CD14-positive monocyte (primary cell): ENCODE data around the gene CPE. TPM values are rescaled to one million over a fixed set of nuclear protein-coding genes. Genes with fewer than 3 reads are reported as not detected.

Experiments
- DNase-seq, 3 donors: peaks; one replicate each; pipeline ENCODE4 v3.0.0-alpha.2; 2011 to 2022
- H2AFZ ChIP-seq: 2 replicates; pipeline ENCODE4 v1.6.0; 2012; ENCODE audit warnings: mild to moderate bottlenecking, low read depth, low read length, inconsistent platforms; ENCODE audit not compliant: insufficient read depth, poor library complexity, severe bottlenecking
- H3K27ac ChIP-seq, 2 donors: 1 replicate in 1 of 2; 2 replicates in 1 of 2; pipeline ENCODE4 v1.5.1; 2012 to 2013; ENCODE audit warnings: low read length in 2 of 2, control low read depth in 1 of 2, inconsistent platforms in 1 of 2, low read depth in 1 of 2, mild to moderate bottlenecking in 1 of 2
- H3K27me3 ChIP-seq, 2 donors: one replicate each; pipeline versions ENCODE4 v1.6.0 to v1.6.1; 2011 to 2013; ENCODE audit warnings: low read length in 2 of 2; ENCODE audit not compliant: control insufficient read depth in 2 of 2, insufficient read depth in 2 of 2
- H3K36me3 ChIP-seq, 2 donors: replicated peaks in 1 of 2; 1 replicate in 1 of 2; 2 replicates in 1 of 2; pipeline versions ENCODE4 v1.5.1 to v1.6.1; 2012 to 2013; ENCODE audit warnings: low read length in 2 of 2, control low read depth in 1 of 2, inconsistent platforms in 1 of 2, mild to moderate bottlenecking in 1 of 2; ENCODE audit not compliant: insufficient read depth in 2 of 2, control insufficient read depth in 1 of 2
- H3K4me1 ChIP-seq, 2 donors: 1 replicate in 1 of 2; 2 replicates in 1 of 2; pipeline versions ENCODE4 v1.5.1 to v1.6.1; 2012 to 2013; ENCODE audit warnings: low read length in 2 of 2, control low read depth in 1 of 2, inconsistent platforms in 1 of 2, mild to moderate bottlenecking in 1 of 2, moderate library complexity in 1 of 2; ENCODE audit not compliant: insufficient read depth in 2 of 2, control insufficient read depth in 1 of 2
- H3K4me2 ChIP-seq: replicated peaks from 2 replicates; pipeline ENCODE3; 2012; ENCODE audit warnings: low read length, moderate library complexity, mild to moderate bottlenecking; ENCODE audit not compliant: poor library complexity, severe bottlenecking; ENCODE audit errors: extremely low read depth
- H3K4me3 ChIP-seq, 3 experiments: fragments of 200-600 bp in 1 of 3; sonication (generic) in 1 of 3; replicated peaks in 1 of 3; 1 replicate in 2 of 3; 2 replicates in 1 of 3; pipeline ENCODE4 v1.5.1; 2011 to 2013; ENCODE audit warnings: low read length in 3 of 3, mild to moderate bottlenecking in 3 of 3, control low read depth in 2 of 3, low read depth in 2 of 3, inconsistent platforms in 1 of 3, moderate library complexity in 1 of 3
- H3K79me2 ChIP-seq: 2 replicates; pipeline ENCODE4 v1.6.0; 2012; ENCODE audit warnings: mild to moderate bottlenecking, control low read depth, inconsistent platforms, low read length, moderate library complexity; ENCODE audit not compliant: insufficient read depth
- H3K9ac ChIP-seq: 2 replicates; pipeline ENCODE4 v1.6.0; 2017; ENCODE audit warnings: low read length, mild to moderate bottlenecking; ENCODE audit not compliant: insufficient read depth, poor library complexity, severe bottlenecking
- H3K9me3 ChIP-seq, 2 donors: replicated peaks in 1 of 2; 1 replicate in 1 of 2; 2 replicates in 1 of 2; pipeline versions ENCODE4 v1.5.1 to v1.6.1; 2012 to 2013; ENCODE audit warnings: low read length in 2 of 2, control low read depth in 1 of 2; ENCODE audit not compliant: control insufficient read depth in 1 of 2, insufficient read depth in 1 of 2
- H4K20me1 ChIP-seq: 2 replicates; pipeline ENCODE4 v1.6.0; 2012; ENCODE audit warnings: mild to moderate bottlenecking, low read length, control low read depth, moderate library complexity; ENCODE audit not compliant: insufficient read depth
- H3K27ac Mint-ChIP-seq, 7 donors: one replicate each; pipeline ENCODE4 v1.8.0; 2020; ENCODE audit warnings: mild to moderate bottlenecking in 7 of 7, mixed read lengths in 7 of 7, moderate library complexity in 6 of 7, inconsistent platforms in 2 of 7
- H3K27me3 Mint-ChIP-seq, 3 donors: one replicate each; pipeline ENCODE4 v1.8.0; 2021 to 2022; ENCODE audit warnings: low read depth in 3 of 3, mild to moderate bottlenecking in 3 of 3, mixed read lengths in 3 of 3, moderate library complexity in 3 of 3, inconsistent platforms in 1 of 3
- H3K36me3 Mint-ChIP-seq, 2 donors: one replicate each; pipeline ENCODE4 v1.8.0; 2020; ENCODE audit warnings: mixed read lengths in 2 of 2, inconsistent platforms in 1 of 2, mild to moderate bottlenecking in 1 of 2
- H3K4me1 Mint-ChIP-seq: one replicate; pipeline ENCODE4 v1.8.0; 2020; ENCODE audit warnings: mild to moderate bottlenecking, mixed read lengths
- H3K4me3 Mint-ChIP-seq, 2 donors: one replicate each; pipeline ENCODE4 v1.8.0; 2020; ENCODE audit warnings: mild to moderate bottlenecking in 2 of 2, mixed read lengths in 2 of 2, moderate library complexity in 1 of 2
- H3K9me3 Mint-ChIP-seq, 7 donors: one replicate each; pipeline ENCODE4 v1.8.0; 2020 to 2022; ENCODE audit warnings: mixed read lengths in 7 of 7, mild to moderate bottlenecking in 6 of 7, moderate library complexity in 6 of 7, inconsistent platforms in 2 of 7
- WGBS: methylation state at CpG from one replicate; pipeline ENCODE4 v1.1.5; 2013; ENCODE audit warnings: missing lambda C conversion rate; ENCODE audit not compliant: insufficient coverage; 5-methylcytosine and 5-hydroxymethylcytosine counted together
- intact Hi-C, 2 donors: fragments of 100-400 bp; cut with micrococcal nuclease; formaldehyde crosslinking; loops; one replicate each; pipeline versions ENCODE4 v1.15.0 to v1.15.1; 2023
- polyA plus RNA-seq, 3 donors: library from polyadenylated mRNA; depleted of rRNA in 1 of 3; unstranded in 2 of 3; stranded (reverse) in 1 of 3; fragments of 300-500 nt in 2 of 3; fragments of >200 nt in 1 of 3; fragmentation: Illumina TruSeq in 2 of 3; gene quantifications; 1 replicate in 2 of 3; 2 replicates in 1 of 3; pipeline ENCODE4 v1.2.3, GENCODE V29; 2012 to 2021
- TF ChIP-seq, protein P1 (sequence below): fragments of 200-600 bp; IDR thresholded peaks from one replicate; pipeline ENCODE4 v1.8.0; 2022; ENCODE audit warnings: antibody characterized with exemption, mild to moderate bottlenecking

Gene CPE
- polyA plus RNA-seq, 3 donors: 0.09 to 0.13 TPM; not detected in 1

DNA sequence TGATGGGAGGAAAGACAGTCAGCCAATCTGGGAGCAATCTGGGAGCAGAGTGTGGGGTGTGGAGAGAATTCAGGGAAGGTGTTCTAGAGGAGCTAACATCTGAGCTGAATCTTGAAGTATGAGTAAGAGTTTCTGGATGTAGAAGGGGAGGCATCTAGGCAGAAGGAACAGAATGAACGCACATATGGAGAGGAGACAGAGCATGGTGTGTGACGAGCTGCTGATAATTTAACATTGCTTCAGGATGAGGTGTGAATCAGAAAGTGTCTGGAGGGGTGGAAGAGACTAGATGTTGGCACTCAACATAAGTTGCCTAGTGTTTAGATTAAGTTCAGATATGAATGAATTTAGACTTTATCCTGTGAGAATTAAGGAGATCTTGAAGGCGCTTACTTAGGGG, 58.9 kb downstream of the CPE start:
- no peaks in the 10 kb centered on the region for H3K36me3 Mint-ChIP-seq
- no peak overlapping the region for H3K27ac ChIP-seq
- no peak overlapping the region for H3K4me3 ChIP-seq
- no peak overlapping the region for H3K27ac Mint-ChIP-seq
- 91% methylated on average over 3 of the region's 3 CpGs for WGBS
- H3K79me2 ChIP-seq: no peaks in the 10 kb centered on the region
- H3K4me1 Mint-ChIP-seq: no peaks in the 10 kb centered on the region
- no peaks in the 10 kb centered on the region for H3K9me3 ChIP-seq
- H4K20me1 ChIP-seq: no peaks in the 10 kb centered on the region
- TF ChIP-seq, protein P1, sequence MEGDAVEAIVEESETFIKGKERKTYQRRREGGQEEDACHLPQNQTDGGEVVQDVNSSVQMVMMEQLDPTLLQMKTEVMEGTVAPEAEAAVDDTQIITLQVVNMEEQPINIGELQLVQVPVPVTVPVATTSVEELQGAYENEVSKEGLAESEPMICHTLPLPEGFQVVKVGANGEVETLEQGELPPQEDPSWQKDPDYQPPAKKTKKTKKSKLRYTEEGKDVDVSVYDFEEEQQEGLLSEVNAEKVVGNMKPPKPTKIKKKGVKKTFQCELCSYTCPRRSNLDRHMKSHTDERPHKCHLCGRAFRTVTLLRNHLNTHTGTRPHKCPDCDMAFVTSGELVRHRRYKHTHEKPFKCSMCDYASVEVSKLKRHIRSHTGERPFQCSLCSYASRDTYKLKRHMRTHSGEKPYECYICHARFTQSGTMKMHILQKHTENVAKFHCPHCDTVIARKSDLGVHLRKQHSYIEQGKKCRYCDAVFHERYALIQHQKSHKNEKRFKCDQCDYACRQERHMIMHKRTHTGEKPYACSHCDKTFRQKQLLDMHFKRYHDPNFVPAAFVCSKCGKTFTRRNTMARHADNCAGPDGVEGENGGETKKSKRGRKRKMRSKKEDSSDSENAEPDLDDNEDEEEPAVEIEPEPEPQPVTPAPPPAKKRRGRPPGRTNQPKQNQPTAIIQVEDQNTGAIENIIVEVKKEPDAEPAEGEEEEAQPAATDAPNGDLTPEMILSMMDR: no peak
- H3K4me2 ChIP-seq: no peak overlapping the region
- no peaks in the 10 kb centered on the region for H3K36me3 ChIP-seq
- H3K4me3 Mint-ChIP-seq: no peak overlapping the region
- H3K9ac ChIP-seq: no peak overlapping the region
- H3K27me3 ChIP-seq: peaks cover 0 to 2% of the 10 kb centered on the region in 2 donors
- H2AFZ ChIP-seq: no peak overlapping the region
- H3K27me3 Mint-ChIP-seq: peaks cover 0 to 5% (median 4%) of the 10 kb centered on the region in 3 donors
- H3K9me3 Mint-ChIP-seq: peaks cover 0 to 2% (median 0%) of the 10 kb centered on the region in 7 donors
- intact Hi-C loops: no loop called here
- H3K4me1 ChIP-seq: no peaks in the 10 kb centered on the region
- DNase-seq: no peak

DNA sequence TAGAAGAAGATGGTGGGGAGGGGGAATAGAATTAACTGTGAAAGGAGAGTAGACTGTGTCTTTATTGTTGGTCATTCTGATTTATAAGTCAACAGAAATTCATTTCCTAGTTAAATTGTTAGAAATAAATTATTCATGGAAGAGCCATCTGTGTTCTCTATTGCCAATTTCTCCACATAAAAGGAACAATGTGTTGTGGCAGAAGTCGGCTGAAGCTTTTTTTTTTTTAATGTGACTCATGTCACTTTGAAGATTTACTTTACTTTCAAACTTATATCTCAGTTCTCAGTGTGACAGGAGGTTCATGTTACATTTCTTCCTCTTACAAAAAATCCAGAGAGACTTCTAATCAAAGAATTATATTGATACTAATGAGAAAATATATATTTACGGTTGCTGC, 60.5 kb downstream of the CPE start:
- Histone ChIP-seq H3K36me3 (no peaks in the 10 kb centered on the region), H3K9ac (no peak overlapping the region), H3K4me2 (no peak overlapping the region), H3K79me2 (no peaks in the 10 kb centered on the region), H3K4me1 (no peaks in the 10 kb centered on the region), H3K4me3 (no peak overlapping the region), H3K27ac (no peak overlapping the region), H2AFZ (no peak overlapping the region), H4K20me1 (no peaks in the 10 kb centered on the region), H3K27me3 (peaks cover 0 to 2% of the 10 kb centered on the region in 2 donors), H3K9me3 (no peaks in the 10 kb centered on the region)
- H3K9me3 Mint-ChIP-seq: peaks cover 0 to 4% (median 0%) of the 10 kb centered on the region in 7 donors
- H3K27me3 Mint-ChIP-seq: peaks cover 0 to 4% (median 4%) of the 10 kb centered on the region in 3 donors
- H3K36me3 Mint-ChIP-seq: no peaks in the 10 kb centered on the region
- no peaks in the 10 kb centered on the region for H3K4me1 Mint-ChIP-seq
- TF ChIP-seq, protein P1: no peak
- no peak overlapping the region for H3K4me3 Mint-ChIP-seq
- H3K27ac Mint-ChIP-seq: no peak overlapping the region
- intact Hi-C loops: no loop called here
- DNase-seq: no peak
- WGBS: no CpG with 5 or more reads among the region's 2 CpGs
